SIG-M5 treated with dmso at 0.1 percent for 504 hours (cell line): ENCODE results near the gene IRF9.

ENCODE experiments used
- DNase-seq: peaks from one replicate; lab custom pipeline; 2025; ENCODE audit not compliant: unreplicated experiment; lab: John Stamatoyannopoulos, UW

Gene IRF9

GRCh38 chr14:24176599-24176998, 15.5 kb downstream of the IRF9 start:
- DNase-seq: no peak

GRCh38 chr14:24177041-24177825, 16.2 kb downstream of the IRF9 start:
- DNase-seq: no peak

- no peak for DNase-seq
Observed at GRCh38 chr14:24177891-24178290, 16.8 kb downstream of the IRF9 start.

GRCh38 chr14:24178399-24179178, 17.5 kb downstream of the IRF9 start:
- DNase-seq: no peak

GRCh38 chr14:24179294-24179960, 18.4 kb downstream of the IRF9 start:
- DNase-seq: no peak

- no peak for DNase-seq
Observed at GRCh38 chr14:24179961-24180796, 19.1 kb downstream of the IRF9 start.

- no peak for DNase-seq
Observed at GRCh38 chr14:24181371-24182077, 20.5 kb downstream of the IRF9 start.

GRCh38 chr14:24182110-24182882, 21.2 kb downstream of the IRF9 start:
- no peak for DNase-seq

GRCh38 chr14:24183014-24183481, 22.0 kb downstream of the IRF9 start:
- no peak for DNase-seq

- no peak for DNase-seq
Observed at GRCh38 chr14:24184104-24184970, 23.3 kb downstream of the IRF9 start.

GRCh38 chr14:24185026-24185425, 24.0 kb downstream of the IRF9 start:
- DNase-seq: no peak

- DNase-seq: no peak
Observed at GRCh38 chr14:24185741-24186140, 24.7 kb downstream of the IRF9 start.

- no peak for DNase-seq
Observed at GRCh38 chr14:24186831-24187538, 25.9 kb downstream of the IRF9 start.

GRCh38 chr14:24187539-24187915, 26.5 kb downstream of the IRF9 start:
- no peak for DNase-seq

GRCh38 chr14:24188251-24189058, 27.4 kb downstream of the IRF9 start, which contains the start of gene IPO4:
TSS of gene IPO4 (minus strand) at chr14:24188816. CDS start at chr14:24188787, 29 bp downstream.
- peak; percentile 97 for DNase-seq

- no peak for DNase-seq
Observed at GRCh38 chr14:24189059-24189375, 28.0 kb downstream of the IRF9 start.

- DNase-seq: no peak
Observed at GRCh38 chr14:24189460-24189859, 28.4 kb downstream of the IRF9 start.
